ENCODE measurements around the gene SERINC4.

GRCh38 chr15:43828061-43828657 lies 28.1 kb upstream of the SERINC4 start:
- no peak for TF ChIP-seq CTCF (IDR thresholded peaks at IDR 0.05; ENCODE audit: low read length)
- no peak for TF ChIP-seq EZH2 (IDR thresholded peaks at IDR 0.05; ENCODE audit: borderline replicate concordance, low read length)
